Skeletal muscle tissue (tissue), 4 donors: ENCODE measurements around the gene ARHGAP26. TPM values are rescaled to one million over a fixed set of nuclear protein-coding genes. Genes with fewer than 3 reads are reported as not detected.
"Not testable (repeated sequence)": the region's sequence is repeated elsewhere in the genome, so short reads cannot be mapped to it uniquely, and the experiment has no call there.

Experiments used
- H3K27ac ChIP-seq: one replicate; pipeline ENCODE4 v1.7.0; 2013; ENCODE audit warnings: mild to moderate bottlenecking, low read depth, low read length, inconsistent platforms
- H3K27me3 ChIP-seq, 3 donors: one replicate each; pipeline ENCODE4 v1.7.0; 2013; ENCODE audit warnings: low read length in 3 of 3; ENCODE audit not compliant: control insufficient read depth in 3 of 3, insufficient read depth in 3 of 3
- H3K36me3 ChIP-seq, 3 donors: one replicate each; pipeline ENCODE4 v1.7.0; 2013; ENCODE audit warnings: low read length in 3 of 3; ENCODE audit not compliant: control insufficient read depth in 3 of 3, insufficient read depth in 3 of 3
- H3K4me1 ChIP-seq, 3 donors: one replicate each; pipeline ENCODE4 v1.7.0; 2013; ENCODE audit warnings: low read length in 3 of 3, mild to moderate bottlenecking in 3 of 3; ENCODE audit not compliant: control insufficient read depth in 3 of 3, insufficient read depth in 3 of 3
- H3K4me3 ChIP-seq, 3 donors: one replicate each; pipeline ENCODE4 v1.7.0; 2013; ENCODE audit warnings: low read length in 3 of 3
- H3K9ac ChIP-seq, 3 donors: one replicate each; pipeline ENCODE4 v1.7.0; 2013; ENCODE audit warnings: low read length in 3 of 3, mild to moderate bottlenecking in 3 of 3, moderate library complexity in 2 of 3, low read depth in 1 of 3
- H3K9me3 ChIP-seq, 3 donors: one replicate each; pipeline ENCODE4 v1.7.0; 2013; ENCODE audit warnings: low read length in 3 of 3; ENCODE audit not compliant: control insufficient read depth in 3 of 3
- total RNA-seq: library from RNA; depleted of rRNA; stranded (reverse); fragments of >200 nt; gene quantifications from one replicate; pipeline ENCODE4 v1.2.3, GENCODE V29; 2014
- donor health status: Osteomylitis.

ARHGAP26 gene
- total RNA-seq, 1 donor from 2014 or later = 28.7 TPM

DNA sequence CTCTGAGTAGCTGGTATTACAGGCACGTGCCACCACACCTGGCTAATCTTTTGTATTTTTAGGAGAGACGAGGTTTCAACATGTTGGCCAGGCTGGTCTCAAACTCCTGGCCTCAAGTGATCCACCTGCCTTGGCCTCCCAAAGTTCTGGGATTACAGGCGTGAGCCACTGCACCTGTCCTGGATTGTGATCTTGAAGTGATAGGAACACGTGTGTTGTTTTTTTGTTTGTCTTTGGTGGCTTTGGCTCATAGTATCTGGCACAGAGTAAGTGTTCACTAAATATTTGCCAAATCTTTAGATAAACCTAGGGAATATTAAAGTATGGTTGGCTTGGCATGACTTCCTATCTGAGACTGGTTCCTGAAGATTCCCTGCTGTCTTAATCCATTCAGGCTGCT lies 172.7 kb downstream of the ARHGAP26 start:
- Histone ChIP-seq H3K9ac (no peak overlapping the region), H3K4me1 (peaks cover 9 to 15% (median 10%) of the 10 kb centered on the region in 3 donors), H3K27me3 (no peaks in the 10 kb centered on the region), H3K9me3 (no peaks in the 10 kb centered on the region), H3K27ac (no peak overlapping the region), H3K36me3 (no peaks in the 10 kb centered on the region), H3K4me3 (no peak overlapping the region)

GRCh38 chr5:142944140-142944539 lies 174.0 kb downstream of the ARHGAP26 start:
- Histone ChIP-seq H3K36me3 (no peaks in the 10 kb centered on the region), H3K9ac (no peak overlapping the region), H3K4me1 (peaks cover 0 to 6% (median 5%) of the 10 kb centered on the region in 3 donors), H3K27me3 (no peaks in the 10 kb centered on the region), H3K4me3 (no peak overlapping the region), H3K9me3 (no peaks in the 10 kb centered on the region), H3K27ac (no peak overlapping the region)

- no peaks in the 10 kb centered on the region for H3K9me3 ChIP-seq
- no peak overlapping the region for H3K27ac ChIP-seq
- peaks cover 0 to 4% (median 0%) of the 10 kb centered on the region in 3 donors for H3K4me1 ChIP-seq
- H3K36me3 ChIP-seq = no peaks in the 10 kb centered on the region
- no peak overlapping the region for H3K9ac ChIP-seq
- H3K4me3 ChIP-seq = no peak overlapping the region
- no peaks in the 10 kb centered on the region for H3K27me3 ChIP-seq
These were observed 175.1 kb downstream of the ARHGAP26 start for GRCh38 chr5:142945321-142945720.

DNA sequence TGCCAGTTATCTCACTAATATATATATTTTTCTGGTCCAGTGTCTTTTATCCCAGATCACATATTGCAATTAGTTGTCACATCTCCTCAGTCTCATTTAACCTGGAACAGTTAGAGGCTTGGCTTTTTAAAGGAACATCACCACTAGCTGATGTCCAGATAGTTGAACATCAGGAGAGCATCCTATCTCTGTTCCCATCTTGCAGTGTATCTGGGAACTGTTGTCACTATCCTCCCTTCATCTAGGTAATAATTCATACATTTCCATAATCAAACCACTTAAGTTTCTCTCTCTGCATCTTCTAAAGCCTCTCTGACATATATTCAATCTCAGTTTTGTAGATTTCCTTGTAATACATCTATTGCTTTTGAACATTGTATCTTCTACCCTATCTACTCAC lies 175.7 kb downstream of the ARHGAP26 start:
- Histone ChIP-seq H3K9me3 (no peaks in the 10 kb centered on the region), H3K4me3 (no peak overlapping the region), H3K4me1 (peaks cover 0 to 4% (median 0%) of the 10 kb centered on the region in 3 donors), H3K36me3 (no peaks in the 10 kb centered on the region), H3K27ac (no peak overlapping the region), H3K9ac (no peak overlapping the region), H3K27me3 (no peaks in the 10 kb centered on the region)

DNA sequence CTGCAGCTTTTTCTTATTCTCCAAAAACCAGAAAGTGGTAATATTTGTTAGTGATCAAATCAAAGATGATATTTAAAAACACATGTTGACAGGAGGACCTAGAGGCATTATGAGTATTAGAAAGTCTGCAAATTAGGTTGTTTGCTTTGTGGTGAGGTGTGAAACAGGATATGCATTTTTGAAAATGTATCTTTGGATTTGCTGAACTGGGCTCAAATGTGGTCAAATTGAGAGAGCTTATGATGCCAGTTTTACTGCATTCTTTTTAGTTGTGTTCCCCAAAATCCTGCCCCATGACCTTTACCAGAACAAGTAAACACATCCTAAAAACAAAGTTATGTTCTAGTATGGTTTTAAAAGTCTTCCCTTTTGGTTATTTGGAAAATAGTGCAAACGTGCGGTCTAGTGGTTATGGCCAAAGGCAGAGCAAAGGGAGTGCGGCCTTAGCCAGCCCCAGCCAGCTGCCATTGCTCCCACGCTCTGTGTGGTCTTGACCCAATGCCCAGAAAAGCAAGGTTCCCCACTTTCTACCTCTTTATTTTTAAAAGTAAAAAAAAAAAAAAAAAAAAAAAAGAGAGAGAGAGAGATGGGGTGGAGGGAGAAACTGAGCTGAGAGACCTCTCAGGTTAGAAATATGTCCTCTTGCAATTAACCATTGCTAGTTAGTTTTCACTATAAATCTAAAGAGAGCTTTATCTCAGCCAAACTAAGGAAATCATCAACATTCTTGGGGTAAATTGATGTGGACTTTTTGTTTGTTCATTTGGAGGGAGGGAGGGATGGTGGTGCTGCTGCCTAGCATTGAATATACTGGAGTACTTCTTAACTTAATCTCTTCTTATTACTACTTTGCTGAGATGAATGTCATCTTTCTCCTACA lies 176.6 kb downstream of the ARHGAP26 start:
- no peak overlapping the region for H3K9ac ChIP-seq
- H3K4me1 ChIP-seq = peaks cover 0 to 4% (median 0%) of the 10 kb centered on the region in 3 donors
- H3K36me3 ChIP-seq = no peaks in the 10 kb centered on the region
- no peaks in the 10 kb centered on the region for H3K27me3 ChIP-seq
- H3K27ac ChIP-seq = no peak overlapping the region
- H3K9me3 ChIP-seq = no peaks in the 10 kb centered on the region
- no peak overlapping the region for H3K4me3 ChIP-seq

GRCh38 chr5:142947427-142947709 lies 177.2 kb downstream of the ARHGAP26 start:
- no peak overlapping the region for H3K27ac ChIP-seq
- H3K27me3 ChIP-seq = no peaks in the 10 kb centered on the region
- H3K4me1 ChIP-seq = peaks cover 0 to 4% (median 0%) of the 10 kb centered on the region in 3 donors

GRCh38 chr5:142952229-142952628 lies 182.1 kb downstream of the ARHGAP26 start:
- Histone ChIP-seq H3K27ac (no peak overlapping the region), H3K4me1 (peaks cover 9 to 11% (median 11%) of the 10 kb centered on the region in 3 donors), H3K9me3 (no peaks in the 10 kb centered on the region), H3K27me3 (no peaks in the 10 kb centered on the region), H3K4me3 (no peak overlapping the region), H3K9ac (no peak overlapping the region), H3K36me3 (no peaks in the 10 kb centered on the region)

More at GRCh38 chr5:142947427-142947709, 177.2 kb downstream of the ARHGAP26 start:
- H3K36me3 ChIP-seq = no peaks in the 10 kb centered on the region
- H3K9me3 ChIP-seq = no peaks in the 10 kb centered on the region
- no peak overlapping the region for H3K4me3 ChIP-seq
- H3K9ac ChIP-seq = no peak overlapping the region

DNA sequence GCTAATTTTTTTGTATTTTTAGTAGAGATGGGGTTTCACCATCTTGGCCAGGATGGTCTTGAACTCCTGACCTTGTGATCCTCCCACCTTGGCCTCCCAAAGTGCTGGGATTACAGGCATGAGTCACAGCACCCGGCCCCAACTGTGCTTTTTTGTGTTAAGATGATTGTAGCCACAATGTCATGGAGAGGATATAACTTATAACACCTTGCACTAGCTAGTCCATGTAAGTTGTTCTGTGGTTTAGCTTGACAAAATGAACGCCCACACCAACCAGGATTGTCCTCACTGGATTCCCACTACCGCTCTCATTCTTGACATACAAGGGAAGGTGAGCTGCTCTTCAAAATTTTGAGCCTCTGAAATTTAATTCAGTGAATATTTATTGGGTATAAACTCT lies 182.7 kb downstream of the ARHGAP26 start:
- H3K9me3 ChIP-seq, H3K4me3 ChIP-seq, H3K27ac ChIP-seq, H3K36me3 ChIP-seq, H3K27me3 ChIP-seq, H3K9ac ChIP-seq: not testable (repeated sequence)
- H3K4me1 ChIP-seq = peaks cover 12 to 16% (median 12%) of the 10 kb centered on the region in 3 donors

- Histone ChIP-seq H3K4me3 (no peak overlapping the region), H3K36me3 (no peaks in the 10 kb centered on the region), H3K9me3 (no peaks in the 10 kb centered on the region), H3K9ac (no peak overlapping the region), H3K27me3 (no peaks in the 10 kb centered on the region), H3K4me1 (peaks cover 16 to 25% (median 18%) of the 10 kb centered on the region in 3 donors), H3K27ac (no peak overlapping the region)
These were observed 184.3 kb downstream of the ARHGAP26 start for GRCh38 chr5:142954455-142954854.

GRCh38 chr5:142955628-142956027 lies 185.5 kb downstream of the ARHGAP26 start:
- Histone ChIP-seq H3K9ac (no peak overlapping the region), H3K4me3 (no peak overlapping the region), H3K27ac (no peak overlapping the region), H3K27me3 (no peaks in the 10 kb centered on the region), H3K4me1 (peaks cover 20 to 31% (median 20%) of the 10 kb centered on the region in 3 donors), H3K36me3 (no peaks in the 10 kb centered on the region), H3K9me3 (no peaks in the 10 kb centered on the region)
